Skeletal muscle tissue (tissue), 4 donors: Measurements from ENCODE around the gene TRIM28. TPM values are rescaled to one million over a fixed set of nuclear protein-coding genes. Genes with fewer than 3 reads are reported as not detected.
"Not testable (repeated sequence)": the region's sequence is repeated elsewhere in the genome, so short reads cannot be mapped to it uniquely, and the experiment has no call there.

Source experiments
- H3K27ac ChIP-seq: one replicate; pipeline ENCODE4 v1.7.0; 2013; ENCODE audit warnings: mild to moderate bottlenecking, low read depth, low read length, inconsistent platforms
- H3K27me3 ChIP-seq, 3 donors: one replicate each; pipeline ENCODE4 v1.7.0; 2013; ENCODE audit warnings: low read length in 3 of 3; ENCODE audit not compliant: control insufficient read depth in 3 of 3, insufficient read depth in 3 of 3
- H3K36me3 ChIP-seq, 3 donors: one replicate each; pipeline ENCODE4 v1.7.0; 2013; ENCODE audit warnings: low read length in 3 of 3; ENCODE audit not compliant: control insufficient read depth in 3 of 3, insufficient read depth in 3 of 3
- H3K4me1 ChIP-seq, 3 donors: one replicate each; pipeline ENCODE4 v1.7.0; 2013; ENCODE audit warnings: low read length in 3 of 3, mild to moderate bottlenecking in 3 of 3; ENCODE audit not compliant: control insufficient read depth in 3 of 3, insufficient read depth in 3 of 3
- H3K4me3 ChIP-seq, 3 donors: one replicate each; pipeline ENCODE4 v1.7.0; 2013; ENCODE audit warnings: low read length in 3 of 3
- H3K9ac ChIP-seq, 3 donors: one replicate each; pipeline ENCODE4 v1.7.0; 2013; ENCODE audit warnings: low read length in 3 of 3, mild to moderate bottlenecking in 3 of 3, moderate library complexity in 2 of 3, low read depth in 1 of 3
- H3K9me3 ChIP-seq, 3 donors: one replicate each; pipeline ENCODE4 v1.7.0; 2013; ENCODE audit warnings: low read length in 3 of 3; ENCODE audit not compliant: control insufficient read depth in 3 of 3
- total RNA-seq: library from RNA; depleted of rRNA; stranded (reverse); fragments of >200 nt; gene quantifications from one replicate; pipeline ENCODE4 v1.2.3, GENCODE V29; 2014
- donor health status: Osteomylitis.

TRIM28 gene
- total RNA-seq, 1 donor from 2014 or later: 277 TPM

GRCh38 chr19:58570770-58571574 is 27.1 kb downstream of the TRIM28 start:
- Histone ChIP-seq H3K27me3 (no peaks in the 10 kb centered on the region), H3K4me1 (peaks cover 14 to 29% (median 19%) of the 10 kb centered on the region in 3 donors), H3K9me3 (no peaks in the 10 kb centered on the region), H3K4me3 (no peak overlapping the region), H3K9ac (peak overlapping the region in 1 of 3 donors; percentile 33), H3K36me3 (peaks cover 21 to 30% (median 27%) of the 10 kb centered on the region in 3 donors), H3K27ac (no peak overlapping the region)

GRCh38 chr19:58571575-58571947 is 27.7 kb downstream of the TRIM28 start:
- Histone ChIP-seq H3K36me3 (peaks cover 21 to 30% (median 27%) of the 10 kb centered on the region in 3 donors), H3K4me3 (no peak overlapping the region), H3K9me3 (no peaks in the 10 kb centered on the region), H3K4me1 (peaks cover 15 to 30% (median 19%) of the 10 kb centered on the region in 3 donors), H3K9ac (peak overlapping the region in 1 of 3 donors; percentile 47), H3K27ac (no peak overlapping the region), H3K27me3 (no peaks in the 10 kb centered on the region)

GRCh38 chr19:58572026-58572817 is 28.4 kb downstream of the TRIM28 start:
- H3K4me1 ChIP-seq: peaks cover 15 to 30% (median 19%) of the 10 kb centered on the region in 3 donors
- peaks cover 19 to 28% (median 27%) of the 10 kb centered on the region in 3 donors for H3K36me3 ChIP-seq
- peak overlapping the region; percentile 94 to 99 (median 97) for H3K4me3 ChIP-seq
- no peaks in the 10 kb centered on the region for H3K9me3 ChIP-seq
- no peaks in the 10 kb centered on the region for H3K27me3 ChIP-seq
- peak overlapping the region; percentile 18 to 98 (median 97) for H3K9ac ChIP-seq
- H3K27ac ChIP-seq: peak overlapping the region; percentile 97

- Histone ChIP-seq H3K9me3 (no peaks in the 10 kb centered on the region), H3K27ac (peak within 1 kb of the TSS; percentile 97), H3K9ac (peak within 1 kb of the TSS; percentile 86 to 98 (median 97)), H3K4me1 (peaks cover 15 to 30% (median 19%) of the 10 kb centered on the region in 3 donors), H3K4me3 (peak within 1 kb of the TSS; percentile 94 to 99 (median 97)), H3K27me3 (no peaks in the 10 kb centered on the region), H3K36me3 (peaks cover 17 to 26% (median 24%) of the 10 kb centered on the region in 3 donors)
Observed at GRCh38 chr19:58572818-58573657, 29.2 kb downstream of the TRIM28 start, which contains the start of gene MZF1. Gene MZF1 (minus strand): TSS chr19:58573335. CDS start chr19:58571389, 1,946 bp downstream.

- no peaks in the 10 kb centered on the region for H3K9me3 ChIP-seq
- H3K4me3 ChIP-seq: peak overlapping the region; percentile 94 to 99 (median 97)
- H3K27me3 ChIP-seq: no peaks in the 10 kb centered on the region
- H3K36me3 ChIP-seq: peaks cover 20 to 24% (median 21%) of the 10 kb centered on the region in 3 donors
- H3K4me1 ChIP-seq: peaks cover 15 to 35% (median 19%) of the 10 kb centered on the region in 3 donors
- H3K9ac ChIP-seq: peak overlapping the region; percentile 86 to 98 (median 97)
- H3K27ac ChIP-seq: peak overlapping the region; percentile 97
Observed at GRCh38 chr19:58573658-58574164, 29.8 kb downstream of the TRIM28 start.

GRCh38 chr19:58575183-58576041 is 31.5 kb downstream of the TRIM28 start:
- Histone ChIP-seq H3K27ac (peak overlapping the region; percentile 90), H3K4me3 (peak overlapping the region; percentile 74 to 96 (median 95)), H3K9me3 (no peaks in the 10 kb centered on the region), H3K9ac (peak overlapping the region; percentile 88 to 94 (median 94)), H3K36me3 (peaks cover 7 to 13% (median 9%) of the 10 kb centered on the region in 3 donors), H3K27me3 (no peaks in the 10 kb centered on the region), H3K4me1 (peaks cover 15 to 35% (median 19%) of the 10 kb centered on the region in 3 donors)

GRCh38 chr19:58577581-58577980 is 33.7 kb downstream of the TRIM28 start:
- Histone ChIP-seq H3K4me1 (peaks cover 12 to 35% (median 19%) of the 10 kb centered on the region in 3 donors), H3K36me3 (peaks cover 0 to 11% (median 9%) of the 10 kb centered on the region in 3 donors)
- H3K9ac ChIP-seq, H3K27me3 ChIP-seq, H3K4me3 ChIP-seq, H3K9me3 ChIP-seq, H3K27ac ChIP-seq: not testable (repeated sequence)

GRCh38 chr19:58578012-58578925 is 34.4 kb downstream of the TRIM28 start:
- H3K4me1 ChIP-seq: peaks cover 12 to 34% (median 19%) of the 10 kb centered on the region in 3 donors
- H3K9ac ChIP-seq: no peak overlapping the region
- no peaks in the 10 kb centered on the region for H3K27me3 ChIP-seq

More at GRCh38 chr19:58578012-58578925, 34.4 kb downstream of the TRIM28 start:
- Histone ChIP-seq H3K4me3 (no peak overlapping the region), H3K36me3 (peaks cover 0 to 18% (median 16%) of the 10 kb centered on the region in 3 donors), H3K9me3 (no peaks in the 10 kb centered on the region), H3K27ac (no peak overlapping the region)
